Activated gamma-delta T cell treated with Interleukin-2 at 50 U/mL for 16 hours (primary cell): ENCODE data around the gene SUV39H2.
"Not testable (repeated sequence)": the region's sequence is repeated elsewhere in the genome, so short reads cannot be mapped to it uniquely, and the experiment has no call there.

Experiments used
- DNase-seq: peaks from one replicate; pipeline ENCODE4 v3.0.0-alpha.2; 2020

SUV39H2 gene

DNA sequence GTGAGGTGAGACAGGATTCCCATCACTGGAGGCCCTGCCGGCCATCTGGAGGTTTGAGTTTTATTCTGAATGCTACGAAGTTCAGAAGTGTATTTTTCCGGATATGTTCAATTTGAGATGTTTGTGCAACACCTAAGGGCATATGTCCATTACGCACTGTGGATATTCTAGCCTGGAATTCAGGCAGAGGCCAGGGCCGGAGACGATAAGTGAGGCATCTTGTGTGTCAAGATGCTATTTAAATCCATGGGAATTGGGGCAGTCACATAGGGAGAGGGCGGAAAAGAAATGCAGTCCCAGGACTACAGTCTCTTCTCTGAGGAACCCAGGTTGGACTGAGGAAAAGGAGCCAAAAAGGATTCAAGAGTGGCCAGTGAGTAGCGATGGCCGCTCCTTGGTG, 1.9 kb upstream of the SUV39H2 start:
- no peak for DNase-seq

DNA sequence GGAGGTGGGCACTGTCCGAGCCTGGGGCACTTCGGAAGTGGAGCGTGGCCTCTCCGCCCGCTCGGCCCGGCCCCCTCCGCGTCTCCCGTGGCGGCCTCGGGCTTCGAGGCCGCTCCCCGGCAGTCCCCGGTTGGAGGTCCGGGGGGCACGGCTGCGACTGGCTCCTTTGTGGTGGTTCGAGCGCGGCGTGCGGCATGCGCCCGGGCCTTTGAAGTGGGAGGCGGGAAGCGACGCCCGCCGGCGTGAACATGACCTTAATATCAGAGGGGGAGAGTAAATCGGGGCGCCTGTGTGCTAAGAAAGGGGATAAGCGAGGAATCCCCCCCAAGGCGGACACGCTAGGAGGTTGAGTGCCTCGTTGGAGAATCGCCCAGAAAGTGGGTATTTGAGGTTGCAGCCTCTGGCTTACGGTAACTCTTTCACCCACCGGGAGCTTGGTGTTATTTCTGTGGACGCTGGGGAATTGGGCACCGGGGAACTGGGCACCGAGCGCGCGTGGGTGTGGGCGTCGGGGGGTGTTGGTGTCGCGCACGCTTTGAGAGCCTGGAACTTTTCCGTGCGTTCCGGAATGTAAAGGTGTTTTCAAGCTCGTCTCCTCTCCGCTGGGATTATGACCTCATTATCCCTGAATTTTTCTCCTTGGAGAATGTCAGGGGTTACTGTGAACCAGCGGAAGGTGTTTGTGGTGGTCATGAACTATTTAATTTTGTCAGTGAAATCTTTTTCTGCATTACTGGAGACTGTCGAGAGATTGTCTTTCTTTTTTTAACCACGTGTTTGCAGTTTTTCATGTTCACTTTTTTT, 660 bp downstream of the SUV39H2 start:
- peak; percentile 25 for DNase-seq

DNA sequence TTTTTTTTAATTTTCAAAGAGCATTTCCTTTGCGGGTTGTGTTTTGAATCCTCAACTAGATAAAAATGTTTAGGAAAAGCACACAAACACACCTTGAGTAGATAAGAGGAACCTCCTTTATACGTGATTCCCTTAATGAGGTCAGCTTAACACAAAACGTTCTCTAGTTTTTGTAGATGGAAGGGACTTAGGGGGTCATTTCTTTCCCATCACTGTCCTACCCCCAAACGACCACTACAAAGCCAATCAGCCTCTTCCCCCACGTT, 1.2 kb downstream of the SUV39H2 start:
- no peak for DNase-seq

DNA sequence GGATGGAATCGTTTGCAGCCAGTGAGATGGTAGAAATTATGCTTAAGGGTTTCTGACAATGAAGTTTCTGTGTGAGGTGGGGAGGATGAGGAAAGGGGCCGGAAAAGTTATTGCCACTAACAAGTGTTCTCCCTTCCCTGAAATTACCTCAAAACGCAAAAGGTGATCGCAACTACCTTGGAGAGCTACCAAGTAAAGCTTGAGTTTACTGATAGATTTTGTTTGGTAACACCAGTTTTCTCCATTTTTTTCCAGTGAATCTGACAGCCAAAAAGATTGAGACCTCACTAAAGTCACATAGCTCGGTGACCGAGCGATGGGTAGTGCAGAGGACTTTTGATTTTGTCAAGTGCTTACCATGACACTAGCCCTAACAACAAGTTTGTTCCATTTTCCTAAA, 1.6 kb downstream of the SUV39H2 start:
- no peak for DNase-seq

DNA sequence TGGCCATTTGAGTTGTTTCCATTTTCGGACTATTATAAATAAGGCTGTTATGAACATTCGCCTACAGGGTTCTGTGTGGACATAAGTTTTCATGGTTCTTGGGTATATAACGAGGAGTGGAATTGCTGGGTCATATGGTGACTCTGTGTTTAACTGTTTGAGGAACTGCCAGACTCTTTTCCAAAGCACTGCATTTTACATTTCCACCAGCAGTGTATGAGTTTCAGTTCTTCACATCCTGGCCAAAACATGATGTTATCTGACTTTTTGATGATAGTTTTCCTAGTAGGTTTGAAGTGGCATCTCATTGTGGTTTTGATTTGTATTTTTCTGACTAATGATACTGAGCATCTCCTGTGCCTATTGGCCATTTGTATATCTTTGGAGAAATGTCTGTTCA, 5.4 kb downstream of the SUV39H2 start:
- no peak for DNase-seq

DNA sequence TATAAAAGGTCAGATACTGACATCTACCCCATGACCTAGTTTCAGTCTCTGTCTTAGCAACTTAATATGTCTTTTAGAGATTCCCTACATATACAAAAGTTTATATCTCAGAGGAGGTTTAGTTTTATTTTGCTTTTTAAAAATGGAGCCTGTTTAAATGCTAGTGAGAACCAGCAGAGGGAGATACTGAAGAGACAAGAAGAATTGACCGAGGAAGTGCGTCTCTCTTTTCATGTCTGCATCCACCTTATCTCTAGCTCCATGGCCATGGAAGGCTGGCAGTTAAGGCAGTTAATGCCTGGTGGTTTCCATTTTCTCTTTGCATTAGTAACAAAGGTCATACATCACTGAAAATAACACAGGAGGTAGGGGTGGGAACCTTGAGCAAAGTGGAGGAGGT, 10.7 kb downstream of the SUV39H2 start:
- no peak for DNase-seq

DNA sequence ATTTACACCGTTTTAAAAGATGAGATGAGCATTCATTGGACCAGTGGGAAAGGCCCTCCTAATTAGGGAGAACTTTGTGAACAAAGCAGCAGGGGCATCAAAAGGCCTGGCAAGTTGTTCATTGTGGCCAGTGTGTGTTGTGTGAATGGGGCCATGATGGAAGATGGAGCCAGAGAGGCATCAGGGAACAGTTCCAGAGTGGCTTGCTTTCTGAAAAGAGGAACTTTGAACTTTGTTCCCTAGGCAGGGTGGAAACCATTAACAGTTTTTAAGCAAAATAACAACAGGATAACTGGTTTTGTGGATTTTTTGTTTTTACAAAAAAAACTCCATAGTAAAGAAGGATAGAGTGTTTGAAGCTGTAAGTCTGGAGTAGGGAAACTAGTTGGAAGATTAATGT, 12.5 kb downstream of the SUV39H2 start:
- DNase-seq = no peak

DNA sequence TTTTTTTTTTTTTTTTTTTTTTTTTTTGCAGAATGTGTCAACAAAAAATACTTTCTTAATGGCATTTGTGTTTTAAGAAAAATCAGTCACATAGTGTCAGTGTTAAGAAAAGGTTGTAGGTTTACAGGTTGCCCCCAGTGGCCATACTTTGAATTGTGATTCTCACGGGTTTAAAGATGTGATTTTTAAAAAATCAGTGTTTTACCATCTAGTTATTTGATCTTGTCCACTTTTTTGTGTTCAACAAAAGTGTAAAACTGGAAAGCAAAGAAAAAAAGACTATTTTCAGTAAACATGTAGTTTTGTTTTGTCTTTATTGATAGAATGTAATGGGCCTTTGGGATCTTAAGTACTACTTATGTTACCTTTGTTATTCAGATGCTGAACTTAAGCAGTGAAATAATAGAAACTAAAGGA, 25.7 kb downstream of the SUV39H2 start:
- DNase-seq = peak; percentile 9

DNA sequence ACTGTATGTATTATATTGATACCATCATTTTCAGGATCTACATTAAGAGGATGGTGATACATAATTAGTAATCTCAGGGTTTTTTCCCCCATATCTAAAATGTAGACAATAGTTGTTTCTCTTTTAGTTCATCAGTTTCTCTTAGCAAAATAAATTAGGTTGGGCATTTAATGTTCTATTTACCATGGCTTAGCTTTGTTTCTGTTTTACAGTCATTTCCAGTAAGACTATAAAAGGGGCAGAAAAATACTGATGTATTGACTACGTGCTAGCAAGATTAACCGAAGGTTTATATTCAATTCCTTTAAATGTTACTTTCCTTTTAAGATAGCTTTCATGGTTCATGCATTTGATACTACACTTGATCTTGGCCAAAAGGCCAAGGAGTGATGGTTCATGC, 26.2 kb downstream of the SUV39H2 start:
- no peak for DNase-seq

DNA sequence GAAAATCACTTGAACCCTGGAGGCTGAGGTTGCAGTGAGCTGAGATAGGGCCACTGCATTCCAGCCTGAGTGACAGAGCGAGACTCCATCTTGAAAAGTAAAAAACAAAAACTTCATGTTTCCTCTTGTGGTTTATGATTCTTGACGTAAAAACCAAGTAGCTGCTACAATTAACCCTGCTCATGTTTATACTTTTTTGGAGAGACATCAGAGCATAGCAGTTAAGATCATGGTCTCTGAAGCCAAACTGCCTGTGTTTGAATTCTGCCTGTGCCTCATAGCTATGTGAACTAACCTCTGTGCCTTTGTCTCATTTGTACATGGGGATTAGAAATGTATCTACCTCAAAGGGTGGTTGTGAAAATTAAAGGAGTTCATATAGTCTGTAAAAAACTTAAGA, 27.2 kb downstream of the SUV39H2 start:
- DNase-seq = no peak

DNA sequence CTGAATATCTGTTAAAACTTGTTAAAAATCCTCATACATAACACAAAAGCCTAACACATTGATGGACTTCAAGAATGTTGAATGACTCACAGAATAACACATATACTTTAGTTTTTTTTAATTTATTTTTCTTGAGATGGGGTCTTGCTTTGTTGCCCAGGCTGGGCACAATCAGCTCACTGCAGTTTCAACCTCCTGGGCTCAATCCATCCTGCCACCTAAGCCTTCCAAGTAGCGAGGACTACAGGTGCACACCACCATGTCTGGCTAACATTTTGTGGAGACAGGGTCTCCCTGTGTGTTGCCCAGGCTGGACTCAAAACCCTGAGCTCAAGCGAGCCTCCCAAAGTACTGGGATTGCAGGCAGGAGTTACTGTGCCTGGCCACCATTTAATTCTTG, 28.1 kb downstream of the SUV39H2 start:
- DNase-seq = no peak

DNA sequence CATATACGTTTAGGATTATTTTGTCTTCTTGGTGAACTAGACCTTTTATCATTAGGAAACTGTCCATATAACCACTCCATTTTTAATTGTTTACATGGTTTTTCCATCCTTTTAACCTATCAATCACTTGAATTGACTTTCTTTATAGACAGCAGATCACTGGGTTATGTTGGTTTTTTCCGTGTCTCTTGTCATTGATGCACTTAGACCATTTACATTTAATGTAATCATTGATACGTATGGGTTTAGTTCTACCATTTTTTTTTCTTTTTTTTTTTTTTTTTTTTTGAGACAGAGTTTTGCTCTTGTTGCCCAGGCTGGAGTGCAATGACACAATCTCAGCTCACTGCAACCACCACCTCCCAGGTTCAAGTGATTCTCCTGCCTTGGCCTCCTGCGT, 28.9 kb downstream of the SUV39H2 start:
- DNase-seq = not testable (repeated sequence)

DNA sequence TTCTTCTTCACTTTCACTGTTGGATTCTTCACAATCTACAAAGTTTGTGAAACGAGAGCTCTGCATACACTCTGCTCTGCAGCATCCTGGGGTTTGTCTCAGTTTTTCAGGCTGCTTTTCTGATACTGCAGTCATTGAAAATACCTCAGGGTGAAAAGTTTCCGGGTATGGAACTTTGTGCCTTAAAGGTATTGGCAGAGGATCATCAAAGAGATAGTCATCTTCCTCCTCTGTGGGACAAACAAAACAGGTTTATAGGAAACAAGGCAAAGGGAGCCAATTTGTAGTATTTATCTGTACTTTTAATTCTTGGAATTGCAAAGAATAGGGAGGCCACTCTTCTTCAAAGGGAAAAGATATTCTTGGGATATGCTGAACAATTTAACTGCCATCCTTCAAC, 30.4 kb downstream of the SUV39H2 start:
- DNase-seq = no peak

DNA sequence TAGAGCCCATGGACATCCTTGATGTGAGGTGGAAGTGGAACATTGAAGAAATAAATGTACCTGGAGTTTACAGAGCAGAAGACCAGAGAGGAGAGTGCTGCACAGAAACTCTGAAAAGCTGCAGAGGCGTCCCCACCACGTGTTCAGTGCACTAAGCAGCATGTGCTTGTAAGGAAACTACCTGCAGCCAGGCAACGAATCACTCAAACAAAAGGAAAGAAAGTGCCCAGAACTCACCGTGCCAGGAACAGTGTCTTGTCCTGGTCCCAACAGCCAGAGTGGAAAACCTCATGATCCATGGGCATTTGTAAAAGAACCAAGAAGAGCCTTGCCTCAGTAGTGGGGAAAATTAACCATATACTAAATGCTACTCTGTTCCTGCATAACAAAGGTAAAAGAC, 32.3 kb downstream of the SUV39H2 start:
- no peak for DNase-seq

DNA sequence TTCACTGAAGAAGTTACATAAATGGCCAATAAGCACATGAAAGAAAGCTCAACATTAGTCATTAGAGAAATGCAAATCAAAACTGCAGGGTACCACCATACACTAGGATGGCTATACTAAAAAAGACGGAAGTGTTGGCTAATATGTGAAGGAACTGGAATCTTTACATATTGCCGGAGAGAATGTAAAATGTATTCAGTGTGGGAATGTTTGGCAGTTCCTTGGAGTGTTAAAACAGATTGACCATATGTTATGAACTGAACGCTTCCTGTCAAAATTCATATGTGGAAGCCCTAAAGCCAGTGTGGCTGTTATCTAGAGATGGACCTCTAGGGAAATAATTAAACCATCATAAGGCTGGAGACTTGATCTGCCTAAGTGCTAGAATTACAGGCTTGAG, 33.1 kb downstream of the SUV39H2 start:
- DNase-seq = no peak

DNA sequence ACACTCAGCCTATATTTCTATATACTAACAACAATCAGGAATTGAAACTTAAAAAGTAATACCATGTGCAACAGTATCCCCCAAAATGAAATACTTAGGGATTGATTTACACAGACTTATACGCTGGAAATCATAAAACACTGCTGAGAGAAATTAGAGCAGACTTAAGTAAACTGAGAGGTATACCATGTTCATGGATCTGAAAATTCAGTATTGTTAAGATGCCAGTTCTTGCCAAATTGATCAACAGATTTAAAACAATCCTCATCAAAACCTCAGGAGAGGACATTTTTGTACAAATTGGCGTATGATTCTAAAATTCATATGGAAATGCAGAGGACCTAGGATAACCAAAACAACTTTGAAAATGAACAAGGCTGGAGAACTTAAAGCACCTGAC, 37.9 kb downstream of the SUV39H2 start:
- DNase-seq = no peak

DNA sequence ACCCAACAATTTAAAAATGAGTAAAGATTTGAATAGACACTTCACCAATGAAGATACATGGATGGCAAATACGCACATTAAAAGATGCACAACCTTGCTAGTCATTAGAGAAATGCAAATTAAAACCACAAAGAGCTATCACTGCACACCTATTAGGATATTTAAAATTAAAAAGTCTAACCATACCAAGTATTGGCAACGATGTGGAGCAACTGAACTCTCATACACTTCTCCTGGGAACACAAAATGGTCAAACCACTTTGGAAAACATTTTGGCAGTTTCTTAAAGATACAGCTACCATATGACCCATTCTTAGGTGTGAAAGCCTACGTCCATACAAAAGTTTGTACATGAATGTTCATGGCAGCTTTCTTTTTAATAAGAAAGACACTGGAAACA, 39.2 kb downstream of the SUV39H2 start:
- DNase-seq = no peak

DNA sequence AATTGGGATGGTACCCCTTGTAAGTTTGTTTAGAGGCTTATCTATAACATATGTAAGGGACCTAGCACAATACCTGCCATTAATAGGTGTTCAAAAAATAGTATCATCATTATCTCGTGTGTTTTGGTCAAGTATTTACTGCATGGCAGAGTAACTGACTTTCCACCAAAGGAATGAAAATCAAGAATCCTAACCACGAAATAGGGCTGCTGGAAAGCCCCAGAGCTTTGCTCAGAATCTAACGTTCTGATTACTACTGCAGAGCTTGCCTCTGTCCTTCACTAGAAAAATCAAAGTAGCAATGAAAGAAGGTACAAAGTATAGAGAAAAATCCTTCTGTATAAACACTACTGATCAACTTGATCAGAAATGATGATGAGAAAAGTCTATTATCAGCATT, 40.3 kb downstream of the SUV39H2 start:
- no peak for DNase-seq

DNA sequence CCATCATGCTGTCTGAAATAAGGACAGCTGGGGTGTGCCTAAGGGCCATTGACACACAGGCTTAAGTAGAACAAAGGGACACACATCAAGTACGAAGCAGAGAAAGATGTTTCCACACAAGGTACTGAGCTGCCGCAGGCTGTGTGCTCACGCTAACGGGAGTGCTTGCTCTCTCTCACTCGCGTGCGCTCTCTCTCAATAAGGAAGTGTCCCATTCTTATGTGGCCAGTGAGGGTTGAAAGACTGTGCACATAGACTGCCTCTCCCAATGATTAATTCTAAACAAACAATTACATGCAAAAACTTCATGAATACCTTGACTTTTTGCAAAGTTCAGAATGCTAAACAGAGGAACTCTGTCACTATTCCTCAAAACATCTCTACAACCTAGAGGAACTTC, 45.3 kb downstream of the SUV39H2 start:
- no peak for DNase-seq

DNA sequence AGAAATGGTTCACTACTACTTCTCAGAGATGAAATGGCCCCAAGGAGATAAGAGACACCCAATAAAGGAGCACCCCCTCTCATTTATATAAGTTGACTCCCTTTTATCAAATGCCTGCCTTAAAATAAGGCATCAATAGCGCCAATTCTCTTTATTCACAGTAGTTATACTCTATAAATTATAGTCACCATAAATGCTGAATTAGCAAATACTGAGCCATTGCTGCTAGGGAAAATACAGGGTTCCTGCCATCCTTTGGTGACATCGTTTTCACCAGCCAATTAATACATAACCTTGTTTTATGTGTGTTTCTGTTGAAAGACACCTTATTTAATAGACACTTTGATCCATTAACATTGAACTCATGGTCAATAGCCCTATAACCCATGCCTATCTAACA, 46.6 kb downstream of the SUV39H2 start:
- no peak for DNase-seq

DNA sequence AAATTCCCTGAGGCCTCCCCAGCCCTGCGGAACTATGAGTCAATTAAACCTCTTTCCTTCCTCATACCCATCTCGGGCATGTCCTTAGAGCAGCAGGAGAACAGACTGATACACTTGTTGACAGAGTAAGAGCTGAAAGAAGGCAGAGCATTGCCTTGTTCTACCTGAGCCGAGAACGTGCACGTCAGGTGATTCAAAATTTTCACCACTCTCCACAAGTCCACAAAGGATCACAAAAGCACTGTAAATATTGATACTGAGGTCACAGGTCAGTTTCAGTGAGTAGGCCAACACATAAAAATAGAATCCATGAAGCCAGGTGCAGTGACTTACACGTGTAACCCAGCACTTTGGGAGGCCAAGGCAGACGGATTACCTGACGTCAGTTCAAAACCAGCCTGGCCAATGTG, 47.4 kb downstream of the SUV39H2 start:
- no peak for DNase-seq

DNA sequence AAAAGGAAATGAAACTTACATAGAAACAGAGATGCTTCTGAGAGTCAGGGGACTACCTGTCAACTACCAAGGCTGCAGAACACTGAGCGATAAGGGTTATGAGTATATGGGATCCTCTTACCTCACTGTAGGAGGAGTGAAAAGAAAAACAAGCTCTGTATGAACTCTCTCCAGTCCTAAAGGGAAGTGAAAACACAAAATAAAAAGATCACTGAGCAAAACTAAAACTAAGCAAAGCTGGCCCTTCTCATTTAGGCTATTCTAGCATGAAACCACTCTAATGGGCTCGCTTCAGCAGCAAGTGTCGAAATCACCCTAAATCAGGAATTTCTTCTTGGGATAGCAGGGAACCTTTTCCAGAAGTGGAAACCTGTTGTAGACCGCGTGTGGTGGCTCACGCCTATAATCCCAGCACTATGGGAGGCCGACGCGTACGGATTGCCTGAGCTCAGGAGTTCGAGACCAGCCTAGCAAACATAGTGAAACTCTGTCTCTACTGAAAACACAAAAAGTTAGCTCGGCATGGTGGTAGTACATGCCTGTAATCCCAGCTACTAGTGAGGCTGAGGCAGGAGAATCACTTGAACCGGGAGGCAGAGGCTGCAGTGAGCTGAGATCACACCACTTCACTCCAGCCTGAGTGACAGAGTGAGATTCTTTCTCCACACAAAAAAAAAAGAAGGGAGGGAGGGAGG, 48.2 kb downstream of the SUV39H2 start:
- DNase-seq = no peak

DNA sequence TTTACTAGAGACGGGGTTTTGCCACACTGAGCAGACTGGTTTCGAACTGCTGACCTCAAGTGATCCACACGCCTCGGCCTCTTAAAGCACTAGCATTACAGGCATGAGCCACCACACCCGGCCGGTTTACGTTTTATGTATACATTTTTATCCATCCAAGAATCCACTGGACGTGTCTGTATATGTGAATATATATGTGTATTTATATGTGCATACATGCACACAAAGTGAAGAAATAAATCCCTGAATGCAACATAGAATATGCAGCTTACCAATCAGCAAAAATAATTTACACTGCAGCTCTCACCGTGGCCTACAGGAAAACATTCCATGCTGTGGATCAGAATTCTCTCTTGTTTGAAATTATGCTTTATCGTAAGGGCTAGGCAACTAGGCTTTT, 51.9 kb downstream of the SUV39H2 start:
- no peak for DNase-seq

DNA sequence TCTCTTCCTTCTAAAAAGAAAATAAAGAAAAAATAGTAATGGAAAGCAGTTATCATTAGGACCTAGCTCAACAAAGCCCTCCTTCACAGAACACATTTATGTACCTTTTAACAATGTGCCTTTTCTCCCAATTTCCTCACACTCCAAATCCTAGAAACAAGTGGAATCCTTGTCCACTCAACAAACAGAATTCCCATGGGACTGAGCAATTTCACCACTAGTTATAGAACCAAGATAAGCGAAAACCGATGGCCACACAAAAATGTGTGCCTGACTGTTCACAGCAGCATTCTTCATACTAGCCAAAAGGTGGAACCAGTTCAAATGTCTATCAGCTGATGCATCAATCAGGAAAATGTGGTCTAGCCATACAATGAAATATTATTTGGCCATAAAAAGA, 57.9 kb downstream of the SUV39H2 start:
- DNase-seq = no peak

DNA sequence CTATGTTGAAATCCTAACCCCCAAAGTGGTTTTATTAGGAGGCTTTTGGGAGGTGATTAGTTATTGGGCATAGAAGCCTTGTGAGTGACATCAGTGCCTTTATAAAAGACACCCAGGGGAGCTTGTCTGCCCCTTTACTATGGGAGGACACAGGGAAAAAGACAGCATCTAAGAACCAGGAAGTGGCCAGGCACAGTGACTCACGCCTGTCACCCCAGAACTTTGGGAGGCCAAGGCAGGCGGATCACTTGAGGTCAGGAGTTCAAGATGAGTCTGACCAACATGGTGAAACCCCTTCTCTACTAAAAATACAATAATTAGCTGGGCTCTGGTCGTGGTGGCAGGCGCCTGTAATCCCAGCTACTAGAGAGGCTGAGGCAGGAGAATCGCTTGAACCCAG, 60.3 kb downstream of the SUV39H2 start:
- not testable (repeated sequence) for DNase-seq
